Measurements from ENCODE around the gene IMMP2L. TPM values are rescaled to one million over a fixed set of nuclear protein-coding genes. Genes with fewer than 3 reads are reported as not detected.

IMMP2L gene
- total and polyA plus RNA-seq, 2 experiments from 2014 or later = 10.1 to 10.4 TPM

DNA sequence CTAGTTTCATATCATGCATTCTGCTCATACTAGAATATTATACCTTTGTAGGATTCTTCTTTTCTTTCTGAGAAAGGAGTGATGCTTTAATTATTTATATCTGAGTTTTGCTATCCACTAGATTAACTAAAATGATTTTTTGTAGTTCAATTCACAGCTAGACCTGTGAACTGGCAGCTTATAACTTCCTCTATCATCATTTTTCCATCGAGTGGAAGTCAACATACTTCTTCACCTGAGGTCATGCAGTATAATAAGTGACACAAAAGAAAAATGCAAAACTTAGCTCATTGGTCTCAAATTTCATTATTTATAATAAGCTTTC is 463.4 kb downstream of the IMMP2L start:
- DNase-seq = no peak
- no peaks in the 10 kb centered on the region for H3K9me3 ChIP-seq (ENCODE audit: low read depth)
- no peak overlapping the region for H3K27ac ChIP-seq
- no peak overlapping the region for H2AFZ ChIP-seq
- H3K4me1 ChIP-seq (ENCODE audit: insufficient read depth) = peaks cover 7% of the 10 kb centered on the region
- no peak for TF ChIP-seq EZH2 (IDR thresholded peaks at IDR 0.05; ENCODE audit: insufficient read depth, poor library complexity, severe bottlenecking)
- no peak for TF ChIP-seq EZH2phosphoT487 (IDR thresholded peaks at IDR 0.05; ENCODE audit: insufficient read depth, low read depth)
- 4 to 13% methylated on average over 1 of the region's 1 CpG for WGBS, 2 experiments (ENCODE audit: low coverage in 1 of 2, low lambda C conversion rate in 2 of 2, missing lambda C conversion rate in 2 of 2)
- H3K27me3 ChIP-seq (replicated peaks; ENCODE audit: insufficient read depth) = no peaks in the 10 kb centered on the region
- in situ Hi-C loops (cut with MboI) = no loop called here
- H3K4me3 ChIP-seq = no peak overlapping the region
- H4K20me1 ChIP-seq (ENCODE audit: insufficient read depth) = no peaks in the 10 kb centered on the region
- H3K79me2 ChIP-seq (ENCODE audit: insufficient read depth) = no peaks in the 10 kb centered on the region
- H3K9ac ChIP-seq = no peak overlapping the region
- no peak overlapping the region for H3K4me2 ChIP-seq (ENCODE audit: unreplicated experiment)
- H3K36me3 ChIP-seq (ENCODE audit: low read depth) = no peaks in the 10 kb centered on the region
- no peaks in the 10 kb centered on the region for H3K9me2 ChIP-seq (ENCODE audit: insufficient read depth)
- no peaks in the 10 kb centered on the region for H3F3A ChIP-seq (ENCODE audit: insufficient read depth)

GRCh38 chr7:111098011-111098925 is 464.0 kb downstream of the IMMP2L start:
- no peak overlapping the region for H3K9ac ChIP-seq
- H3K79me2 ChIP-seq (ENCODE audit: insufficient read depth) = no peaks in the 10 kb centered on the region
- H4K20me1 ChIP-seq (ENCODE audit: insufficient read depth) = no peaks in the 10 kb centered on the region
- H3K36me3 ChIP-seq (ENCODE audit: low read depth) = no peaks in the 10 kb centered on the region
- in situ Hi-C loops (cut with MboI) = no loop called here
- TF ChIP-seq EZH2phosphoT487 (IDR thresholded peaks at IDR 0.05; ENCODE audit: insufficient read depth, low read depth) (no peak), EZH2 (IDR thresholded peaks at IDR 0.05; ENCODE audit: insufficient read depth, poor library complexity, severe bottlenecking) (no peak)
- H2AFZ ChIP-seq = no peak overlapping the region
- peaks cover 7% of the 10 kb centered on the region for H3K4me1 ChIP-seq (ENCODE audit: insufficient read depth)
- no peaks in the 10 kb centered on the region for H3F3A ChIP-seq (ENCODE audit: insufficient read depth)
- peak; percentile 70 for DNase-seq
- no peaks in the 10 kb centered on the region for H3K27me3 ChIP-seq (replicated peaks; ENCODE audit: insufficient read depth)
- H3K4me3 ChIP-seq = no peak overlapping the region
- H3K4me2 ChIP-seq (ENCODE audit: unreplicated experiment) = no peak overlapping the region
- no peaks in the 10 kb centered on the region for H3K9me2 ChIP-seq (ENCODE audit: insufficient read depth)
- H3K27ac ChIP-seq = no peak overlapping the region
- WGBS, 2 experiments (ENCODE audit: low coverage in 1 of 2, low lambda C conversion rate in 2 of 2, missing lambda C conversion rate in 2 of 2) = 49% methylated on average over 10 of the region's 10 CpGs
- H3K9me3 ChIP-seq (ENCODE audit: low read depth) = no peaks in the 10 kb centered on the region

DNA sequence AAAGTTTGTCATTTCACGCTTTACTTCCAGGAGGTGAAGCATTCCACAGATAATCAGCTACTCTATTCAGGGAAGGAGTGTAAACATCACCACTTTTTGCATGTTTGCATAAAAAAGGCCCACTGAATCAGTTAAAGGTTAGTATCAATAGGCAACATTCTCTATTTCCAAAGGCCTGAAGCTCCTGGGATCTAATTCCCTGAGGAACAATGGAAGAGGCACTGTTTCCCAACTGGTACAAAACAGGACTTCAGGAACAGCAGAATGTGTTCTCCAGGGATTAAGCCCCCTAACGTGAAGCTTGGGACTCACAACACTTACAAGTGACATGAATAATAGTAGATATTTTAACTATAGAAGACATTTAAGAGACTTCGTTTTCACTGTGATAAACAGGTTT is 465.3 kb downstream of the IMMP2L start:
- in situ Hi-C loops (cut with MboI) = no loop called here
- Histone ChIP-seq H3K9me3 (ENCODE audit: low read depth) (no peaks in the 10 kb centered on the region), H3K79me2 (ENCODE audit: insufficient read depth) (no peaks in the 10 kb centered on the region), H3F3A (ENCODE audit: insufficient read depth) (no peaks in the 10 kb centered on the region), H3K9me2 (ENCODE audit: insufficient read depth) (no peaks in the 10 kb centered on the region), H3K4me1 (ENCODE audit: insufficient read depth) (peaks cover 7% of the 10 kb centered on the region), H3K9ac (no peak overlapping the region), H3K36me3 (ENCODE audit: low read depth) (no peaks in the 10 kb centered on the region), H3K4me3 (no peak overlapping the region), H4K20me1 (ENCODE audit: insufficient read depth) (no peaks in the 10 kb centered on the region), H3K27ac (no peak overlapping the region), H3K27me3 (replicated peaks; ENCODE audit: insufficient read depth) (no peaks in the 10 kb centered on the region), H3K4me2 (ENCODE audit: unreplicated experiment) (no peak overlapping the region), H2AFZ (no peak overlapping the region)
- TF ChIP-seq EZH2phosphoT487 (IDR thresholded peaks at IDR 0.05; ENCODE audit: insufficient read depth, low read depth) (no peak), EZH2 (IDR thresholded peaks at IDR 0.05; ENCODE audit: insufficient read depth, poor library complexity, severe bottlenecking) (no peak)
- 96 to 98% methylated on average over 3 of the region's 3 CpGs for WGBS, 2 experiments (ENCODE audit: low coverage in 1 of 2, low lambda C conversion rate in 2 of 2, missing lambda C conversion rate in 2 of 2)
- DNase-seq = no peak

DNA sequence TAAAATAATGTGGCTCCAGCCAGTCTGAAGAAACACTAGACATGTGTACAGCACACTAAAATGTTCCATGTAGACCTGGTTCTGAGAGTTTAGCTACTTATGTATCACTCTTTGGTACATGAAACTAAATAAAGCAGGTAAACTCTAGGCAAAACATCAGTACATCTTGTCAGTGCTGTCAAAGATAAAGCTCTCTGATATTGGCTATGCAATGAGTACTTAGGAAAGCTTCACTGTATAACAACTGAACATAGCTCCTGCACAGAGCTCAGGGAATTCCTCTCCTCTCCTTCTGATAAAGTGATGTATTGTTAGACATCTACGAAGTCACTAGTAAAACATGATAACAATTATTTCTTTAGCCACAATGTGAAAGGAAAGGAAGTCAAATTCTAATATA is 467.9 kb downstream of the IMMP2L start:
- Histone ChIP-seq H3F3A (ENCODE audit: insufficient read depth) (no peaks in the 10 kb centered on the region), H3K27ac (no peak overlapping the region), H4K20me1 (ENCODE audit: insufficient read depth) (no peaks in the 10 kb centered on the region), H3K4me1 (ENCODE audit: insufficient read depth) (peaks cover 7% of the 10 kb centered on the region), H3K9me3 (ENCODE audit: low read depth) (no peaks in the 10 kb centered on the region), H3K9ac (no peak overlapping the region), H3K4me3 (no peak overlapping the region), H3K4me2 (ENCODE audit: unreplicated experiment) (no peak overlapping the region), H3K9me2 (ENCODE audit: insufficient read depth) (no peaks in the 10 kb centered on the region), H3K27me3 (replicated peaks; ENCODE audit: insufficient read depth) (no peaks in the 10 kb centered on the region), H3K79me2 (ENCODE audit: insufficient read depth) (no peaks in the 10 kb centered on the region), H3K36me3 (ENCODE audit: low read depth) (no peaks in the 10 kb centered on the region), H2AFZ (no peak overlapping the region)
- in situ Hi-C loops (cut with MboI) = no loop called here
- TF ChIP-seq EZH2phosphoT487 (IDR thresholded peaks at IDR 0.05; ENCODE audit: insufficient read depth, low read depth) = no peak
- no peak for TF ChIP-seq EZH2 (IDR thresholded peaks at IDR 0.05; ENCODE audit: insufficient read depth, poor library complexity, severe bottlenecking)
- DNase-seq = no peak
- 50 to 65% methylated on average over 1 of the region's 1 CpG for WGBS, 2 experiments (ENCODE audit: low coverage in 1 of 2, low lambda C conversion rate in 2 of 2, missing lambda C conversion rate in 2 of 2)

Data from GM23248 (cell line).